Fibroblast of skin of back (primary cell): ENCODE results near the gene RNF103. TPM values are rescaled to one million over a fixed set of nuclear protein-coding genes. Genes with fewer than 3 reads are reported as not detected.
"Not testable (repeated sequence)": the region's sequence is repeated elsewhere in the genome, so short reads cannot be mapped to it uniquely, and the experiment has no call there.

ENCODE experiments used
- DNase-seq: peaks from one replicate; pipeline ENCODE4 v3.0.0-alpha.2; 2013
- polyA plus RNA-seq, 2 experiments: library from polyadenylated mRNA; unstranded; fragments of 120-200 nt; gene quantifications; one replicate each; pipeline ENCODE4 v1.2.1, GENCODE V29; 2013; ENCODE audit not compliant: insufficient read length in 2 of 2

RNF103 gene
- 15.6 TPM for polyA plus RNA-seq (2013, experiment 1 of 2; ENCODE audit: insufficient read length)
- polyA plus RNA-seq (2013, experiment 2 of 2; ENCODE audit: insufficient read length) = 19.2 TPM

GRCh38 chr2:86623494-86624266 is at the start of gene RNF103:
Gene RNF103, minus strand, starts transcription at chr2:86623865. Its CDS starts 979 bp downstream, at chr2:86622886.
- peak; percentile 92 for DNase-seq

- no peak for DNase-seq
These were observed 49.3 kb upstream of the RNF103 start for GRCh38 chr2:86673011-86673410.

- no peak for DNase-seq
These were observed 48.4 kb upstream of the RNF103 start for GRCh38 chr2:86672027-86672545.

- DNase-seq = peak; percentile 2
These were observed 47.8 kb upstream of the RNF103 start for GRCh38 chr2:86671337-86671981.

GRCh38 chr2:86669323-86669722 is 45.7 kb upstream of the RNF103 start:
- DNase-seq = not testable (repeated sequence)

GRCh38 chr2:86661333-86661732 is 37.7 kb upstream of the RNF103 start:
- DNase-seq = no peak

GRCh38 chr2:86650188-86650587 is 26.5 kb upstream of the RNF103 start:
- no peak for DNase-seq

- DNase-seq = no peak
These were observed 25.7 kb upstream of the RNF103 start for GRCh38 chr2:86649119-86649947.

- no peak for DNase-seq
These were observed 25.0 kb upstream of the RNF103 start for GRCh38 chr2:86648681-86649080.

GRCh38 chr2:86646865-86647264 is 23.2 kb upstream of the RNF103 start:
- no peak for DNase-seq

- DNase-seq = no peak
These were observed 22.7 kb upstream of the RNF103 start for GRCh38 chr2:86646329-86646728.

- no peak for DNase-seq
These were observed 22.1 kb upstream of the RNF103 start for GRCh38 chr2:86645752-86646151.

- DNase-seq = no peak
These were observed 15.0 kb upstream of the RNF103 start for GRCh38 chr2:86638712-86639111.

- DNase-seq = no peak
These were observed 13.2 kb upstream of the RNF103 start for GRCh38 chr2:86636842-86637241.

- DNase-seq = peak; percentile 25
These were observed 10.7 kb upstream of the RNF103 start for GRCh38 chr2:86634352-86634751.

- DNase-seq = no peak
These were observed 9.5 kb upstream of the RNF103 start for GRCh38 chr2:86633155-86633651.

GRCh38 chr2:86632672-86633071 is 9.0 kb upstream of the RNF103 start:
- no peak for DNase-seq

GRCh38 chr2:86631846-86632485 is 8.3 kb upstream of the RNF103 start:
- no peak for DNase-seq

- DNase-seq = no peak
These were observed 4.4 kb upstream of the RNF103 start for GRCh38 chr2:86628091-86628522.

GRCh38 chr2:86627550-86627949 is 3.9 kb upstream of the RNF103 start:
- DNase-seq = no peak

- no peak for DNase-seq
These were observed 1.4 kb upstream of the RNF103 start for GRCh38 chr2:86625096-86625495.

GRCh38 chr2:86624267-86624547 is 542 bp upstream of the RNF103 start:
- DNase-seq = peak; percentile 4
